Heart right ventricle (tissue), 16 donors: Measurements from ENCODE around the gene CNDP2. TPM values are rescaled to one million over a fixed set of nuclear protein-coding genes. Genes with fewer than 3 reads are reported as not detected.

Source experiments
- ATAC-seq, 8 donors: fragments of 200-7000 bp; cut with Tn5 transposase; one replicate each; pipeline ENCODE4 v1.9.1; 2020; ENCODE audit warnings: mild to moderate bottlenecking in 8 of 8, moderate library complexity in 8 of 8, moderate number of reproducible peaks in 1 of 8
- DNase-seq, 2 donors: peaks; one replicate each; pipeline ENCODE4 v3.0.0-alpha.2; 2020
- H3K27ac ChIP-seq, 10 donors: fragments of 200-600 bp; sonication (generic) in 2 of 10; one replicate each; pipeline versions ENCODE4 v1.5.0 to v1.8.0; 2020 to 2022; ENCODE audit warnings: mild to moderate bottlenecking in 3 of 10
- H3K27me3 ChIP-seq, 7 donors: fragments of 200-600 bp; one replicate each; pipeline ENCODE4 v1.8.0; 2021 to 2022; ENCODE audit warnings: mild to moderate bottlenecking in 2 of 7
- H3K36me3 ChIP-seq, 9 donors: fragments of 200-600 bp; sonication (generic) in 1 of 9; one replicate each; pipeline versions ENCODE4 v1.5.0 to v1.8.0; 2020 to 2022; ENCODE audit warnings: mild to moderate bottlenecking in 2 of 9
- H3K4me1 ChIP-seq, 9 donors: fragments of 200-600 bp; sonication (generic) in 1 of 9; one replicate each; pipeline versions ENCODE4 v1.5.0 to v1.8.0; 2020 to 2022; ENCODE audit warnings: mild to moderate bottlenecking in 4 of 9
- H3K4me3 ChIP-seq, 10 donors: fragments of 200-600 bp; sonication (generic) in 2 of 10; one replicate each; pipeline versions ENCODE4 v1.5.0 to v1.8.0; 2020 to 2022; ENCODE audit warnings: mild to moderate bottlenecking in 7 of 10, moderate library complexity in 2 of 10
- H3K9me3 ChIP-seq, 11 donors: fragments of 200-600 bp in 10 of 11; sonication (generic) in 2 of 11; one replicate each; pipeline versions ENCODE4 v1.5.0 to v1.8.0; 2013 to 2022; ENCODE audit warnings: mild to moderate bottlenecking in 2 of 11, control low read depth in 1 of 11, moderate library complexity in 1 of 11
- CTCF ChIP-seq, 9 donors: fragments of 200-600 bp; sonication (generic) in 2 of 9; IDR thresholded peaks; one replicate each; pipeline versions ENCODE4 v1.5.0 to v1.8.0; 2021 to 2022; ENCODE audit warnings: antibody characterized with exemption in 9 of 9, mild to moderate bottlenecking in 5 of 9, moderate library complexity in 1 of 9
- WGBS, 2 donors: extraction: QIAGEN DNeasy Blood & Tissue Kit; methylation state at CpG; one replicate each; pipeline ENCODE4 v1.1.7; 2013; ENCODE audit warnings: inconsistent platforms in 1 of 2; 5-methylcytosine and 5-hydroxymethylcytosine counted together
- intact Hi-C, 10 donors: fragments of 100-400 bp; cut with DNase I; formaldehyde crosslinking; loops; one replicate each; pipeline versions ENCODE4 v1.11.1 to v1.14.2; 2022
- long read RNA-seq, 3 donors: library from polyadenylated mRNA; unstranded; transcript quantifications; one replicate each; pipeline ENCODE4 v2.0.0, GENCODE V29; 2020 to 2021
- polyA plus RNA-seq, 2 donors: library from polyadenylated mRNA; stranded (reverse); fragments of 200-250 nt; gene quantifications; one replicate each; pipeline ENCODE4 v1.2.3, GENCODE V29; 2013
- total RNA-seq, 10 donors: library from RNA; stranded (reverse); fragmentation: NEBNext Ultra II Directional in 3 of 10; extraction: Animal tissue kit (Norgen Biotek cat#: 25700) in 3 of 10; gene quantifications; one replicate each; pipeline versions ENCODE4 v1.2.1 to v1.2.4, GENCODE V29; 2021 to 2023
- donor health status: Arrhythmogenic right ventricular cardiomyopathy.
- donor health status: ischemic (EF 13 %, LVEDD 7.1; RV severe dilation, severe dysfunction).
- donor health status: healthy with polysubstance abuse.
- donor health status: DM: no; HTN: yes; CAD: no.
- donor health status: DM: no; HTN: no; CAD: no.
- donor health status: ischemic (EF 25% LVEDD 6.9; RV normal size, moderate dysfunction).
- donor health status: ischemic (EF 25% LVEDD 5.7; RV mildly dilated, moderate dysfunction).
- donor health status: healthy.
- donor health status: DM: yes; HTN: yes; CAD: no.
- donor health status: Ischemic cardiomyopathy.
- donor health status: ischemic (EF 35%, LVEDD 5.7; RV mildly dilated, moderate dysfunction).
- donor health status: nonischemic (EF 11% LVEDD 7.7; RV severe dilation, severe dysfunction).
- donor health status: DM: yes; HTN: yes; CAD: no.
- donor health status: PGD.
- donor health status: ischemic (EF 29% LVEDD 5.4; RV normal size, mild dysfunction).
- donor health status: nonischemic (EF 23%, LVEDD 6.1; RV moderate dilation, normal function).

The CNDP2 gene
- 100 to 1,000 TPM in 1 of 10 donors, 10 to 100 TPM in 9; 50.2 to 117 (median 75.3) TPM for total RNA-seq
- polyA plus RNA-seq: 10 to 100 TPM; 48.9 to 62.3 TPM
- long read RNA-seq, donor 1, full-length matches to known transcripts: 107 of 142 reads
- long read RNA-seq, donor 1, partial matches to known transcripts: 23 of 142 reads
- long read RNA-seq, donor 1, other reads (novel, unspliced or antisense): 12 of 142 reads
- long read RNA-seq, donor 2, full-length matches to known transcripts: 130 of 172 reads
- long read RNA-seq, donor 2, partial matches to known transcripts: 28 of 172 reads
- long read RNA-seq, donor 2, other reads (novel, unspliced or antisense): 14 of 172 reads
- long read RNA-seq, donor 3, full-length matches to known transcripts: 204 of 293 reads
- long read RNA-seq, donor 3, partial matches to known transcripts: 60 of 293 reads
- long read RNA-seq, donor 3, other reads (novel, unspliced or antisense): 29 of 293 reads

- TF ChIP-seq CTCF (IDR thresholded peaks at IDR 0.05): no peak
- DNase-seq (peak; percentile 100), ATAC-seq (peak; percentile 96 to 99 (median 97))
- no peaks in the 10 kb centered on the region for H3K27me3 ChIP-seq
- peak within 1 kb of the TSS; percentile 61 to 99 (median 87) for H3K4me3 ChIP-seq
- peaks cover 0 to 15% (median 1%) of the 10 kb centered on the region in 9 donors for H3K36me3 ChIP-seq
- 0 to 1% methylated on average over 71 of the region's 71 CpGs for WGBS, 2 donors
- H3K9me3 ChIP-seq: peaks cover 0 to 5% (median 0%) of the 10 kb centered on the region in 11 donors
- peaks cover 0 to 56% (median 33%) of the 10 kb centered on the region in 9 donors for H3K4me1 ChIP-seq
- intact Hi-C loops: loop anchor here in 7 of 10 donors (1.0 to 10.0 kb wide), 9 partner anchors 39 to 301 kb away; partner anchors contain the start of genes ZNF407 (in 2 of the 7) and DIPK1C (in 1 of the 7)
- H3K27ac ChIP-seq: peak within 1 kb of the TSS; percentile 78 to 98 (median 94)
Measured at GRCh38 chr18:74495581-74496507, at the start of gene CNDP2. CNDP2 (plus strand) TSS chr18:74496363; CDS start chr18:74499974, 3,611 bp downstream.

GRCh38 chr18:74446631-74447403, 49.3 kb upstream of the CNDP2 start:
- H3K27ac ChIP-seq: no peak overlapping the region
- intact Hi-C loops: no loop called here
- no peaks in the 10 kb centered on the region for H3K27me3 ChIP-seq
- 94 to 96% methylated on average over 38 of the region's 38 CpGs for WGBS, 2 donors
- H3K36me3 ChIP-seq: peaks cover 0 to 18% (median 0%) of the 10 kb centered on the region in 9 donors
- ATAC-seq: no peak
- H3K9me3 ChIP-seq: no peaks in the 10 kb centered on the region
- TF ChIP-seq CTCF (IDR thresholded peaks at IDR 0.05): no peak
- peaks cover 0 to 28% (median 14%) of the 10 kb centered on the region in 9 donors for H3K4me1 ChIP-seq
- no peak for DNase-seq
- no peak overlapping the region for H3K4me3 ChIP-seq

GRCh38 chr18:74447404-74448152, 48.6 kb upstream of the CNDP2 start:
- no peak for DNase-seq
- ATAC-seq: no peak
- Histone ChIP-seq H3K27me3 (peaks cover 0 to 2% (median 0%) of the 10 kb centered on the region in 7 donors), H3K27ac (no peak overlapping the region), H3K4me1 (peaks cover 0 to 32% (median 15%) of the 10 kb centered on the region in 9 donors), H3K4me3 (no peak overlapping the region), H3K36me3 (peaks cover 0 to 18% (median 0%) of the 10 kb centered on the region in 9 donors), H3K9me3 (no peaks in the 10 kb centered on the region)
- 89 to 92% methylated on average over 16 of the region's 16 CpGs for WGBS, 2 donors
- TF ChIP-seq CTCF (IDR thresholded peaks at IDR 0.05): no peak
- intact Hi-C loops: no loop called here
